H1 (cell line): ENCODE measurements around the gene ST3GAL3. TPM values are rescaled to one million over a fixed set of nuclear protein-coding genes. Genes with fewer than 3 reads are reported as not detected.

Experiments
- BCL11A ChIP-seq, 2 experiments: IDR thresholded peaks; one replicate each; pipeline ENCODE4 v1.6.1; 2011; ENCODE audit warnings: low read depth in 2 of 2, low read length in 2 of 2, mild to moderate bottlenecking in 2 of 2
- CBX5 ChIP-seq: fragments of 300-800, 300-1000 bp; sonication (generic); IDR thresholded peaks from 2 replicates; pipeline ENCODE4 v1.7.1; 2016; ENCODE audit warnings: antibody characterized with exemption, low read length, low read depth
- CHD7 ChIP-seq: fragments of 300-600 bp; sonication (generic); IDR thresholded peaks from 2 replicates; pipeline ENCODE4 v1.7.1; 2012; ENCODE audit warnings: low read length, moderate library complexity, mild to moderate bottlenecking, inconsistent platforms; ENCODE audit not compliant: insufficient replicate concordance
- NANOG ChIP-seq: IDR thresholded peaks from 2 replicates; pipeline ENCODE4 v1.6.1; 2011; ENCODE audit warnings: low read length, low read depth, mild to moderate bottlenecking, inconsistent platforms; ENCODE audit not compliant: insufficient read depth, poor library complexity, severe bottlenecking
- POLR2A ChIP-seq, 2 experiments: IDR thresholded peaks; 1 replicate in 1 of 2; 2 replicates in 1 of 2; pipeline ENCODE4 v1.6.1; 2011; ENCODE audit warnings: low read depth in 2 of 2, low read length in 2 of 2, mild to moderate bottlenecking in 2 of 2; ENCODE audit errors: control extremely low read depth in 1 of 2
- RFX5 ChIP-seq: IDR thresholded peaks from 2 replicates; pipeline ENCODE4 v1.6.1; 2011; ENCODE audit warnings: low read depth, low read length, improper control_type of control experiment, borderline replicate concordance
- RXRA ChIP-seq: IDR thresholded peaks from 2 replicates; pipeline ENCODE4 v1.6.1; 2011; ENCODE audit warnings: low read depth, mild to moderate bottlenecking, low read length, moderate library complexity; ENCODE audit not compliant: insufficient read depth
- SIN3A ChIP-seq, 2 experiments: IDR thresholded peaks in 1 of 2; conservative IDR thresholded peaks in 1 of 2; 2 replicates each; pipeline ENCODE4 v1.6.1; 2011 to 2012; ENCODE audit warnings: low read length in 2 of 2, improper control_type of control experiment in 1 of 2, low read depth in 1 of 2, mild to moderate bottlenecking in 1 of 2
- SIX5 ChIP-seq: IDR thresholded peaks from 2 replicates; pipeline ENCODE4 v1.6.1; 2011; ENCODE audit warnings: mild to moderate bottlenecking, low read depth, low read length
- SP4 ChIP-seq: IDR thresholded peaks from 2 replicates; pipeline ENCODE4 v1.6.1; 2012; ENCODE audit warnings: low read length, inconsistent platforms
- YY1 ChIP-seq: IDR thresholded peaks from 2 replicates; pipeline ENCODE4 v1.6.1; 2011; ENCODE audit warnings: low read depth, mild to moderate bottlenecking, low read length
- ZNF274 ChIP-seq: IDR thresholded peaks from 2 replicates; pipeline ENCODE4 v1.7.0; 2012; ENCODE audit warnings: low read length, borderline replicate concordance; ENCODE audit errors: extremely low read depth
- polyA plus RNA-seq, 7 experiments: library from polyadenylated mRNA; depleted of rRNA in 3 of 7; stranded (reverse) in 5 of 7; unstranded in 2 of 7; fragments of >200 nt in 5 of 7; fragments of 200-250 nt in 2 of 7; gene quantifications; 1 replicate in 5 of 7; 2 replicates in 1 of 7; 4 replicates in 1 of 7; pipeline versions ENCODE4 v1.2.1 to v1.2.3, GENCODE V29; 2011 to 2013; ENCODE audit warnings: missing spikeins in 2 of 7, mixed read lengths in 2 of 7
- total RNA-seq: library from RNA; stranded (reverse); fragmentation: NEBNext Ultra II Directional; extraction: Animal tissue kit (Norgen Biotek cat#: 25700); gene quantifications from 2 replicates; pipeline ENCODE4 v1.2.1, GENCODE V29; 2021

Gene ST3GAL3
- total and polyA plus RNA-seq, 2 of the 8 experiments (the other 6 are each of a cell fraction or from before 2014, with no cell fraction given), result 6.8 to 7.0 TPM

DNA sequence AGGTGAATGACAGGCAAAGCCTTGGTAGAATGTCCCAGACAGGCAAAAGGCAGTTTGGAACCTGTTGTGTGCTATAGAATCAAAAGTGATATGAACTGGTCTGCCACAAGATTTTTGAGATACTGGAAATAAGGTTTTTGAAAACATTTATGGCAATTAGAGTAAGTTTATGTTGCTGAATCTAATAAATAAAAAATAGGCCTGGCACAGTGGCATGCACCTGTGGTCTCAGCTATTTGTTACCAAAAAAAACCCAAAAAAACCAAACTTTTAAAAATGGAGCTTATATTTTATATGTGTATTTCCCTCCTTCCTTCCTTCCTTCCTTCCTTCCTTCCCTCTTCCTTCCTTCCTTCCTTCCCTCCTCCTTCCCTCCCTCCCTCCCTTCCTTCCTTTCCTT lies 149.8 kb downstream of the ST3GAL3 start (continued):
- TF ChIP-seq CHD7 (no peak), CBX5 (no peak), RXRA (no peak), SIX5 (no peak), SP4 (no peak), BCL11A (IDR thresholded peaks at IDR 0.05; ENCODE audit: low read depth in 2 of 2, low read length in 2 of 2) (no peak), RFX5 (no peak), NANOG (no peak), POLR2A (IDR thresholded peaks at IDR 0.05; ENCODE audit: control extremely low read depth in 1 of 2, low read depth in 2 of 2, low read length in 2 of 2) (no peak), SIN3A (conservative IDR thresholded peaks at IDR 0.05 in 1 of 2, IDR thresholded peaks at IDR 0.05 in 1 of 2; ENCODE audit: low read depth in 1 of 2, low read length in 2 of 2) (no peak), YY1 (no peak), ZNF274 (no peak)
